Muscle layer of duodenum (tissue), 2 donors: ENCODE data around the gene LRBA.

Experiments
- H3K27ac ChIP-seq: one replicate; pipeline ENCODE4 v1.7.0; 2013; ENCODE audit warnings: mild to moderate bottlenecking, low read length
- H3K27me3 ChIP-seq: one replicate; pipeline ENCODE4 v1.7.0; 2013; ENCODE audit warnings: low read depth, mild to moderate bottlenecking, control low read depth, low read length
- H3K36me3 ChIP-seq, 2 donors: one replicate each; pipeline ENCODE4 v1.7.0; 2013; ENCODE audit warnings: low read length in 2 of 2, control low read depth in 1 of 2, mild to moderate bottlenecking in 1 of 2; ENCODE audit not compliant: insufficient read depth in 2 of 2, control insufficient read depth in 1 of 2
- H3K4me1 ChIP-seq, 2 donors: one replicate each; pipeline ENCODE4 v1.7.0; 2013; ENCODE audit warnings: low read length in 2 of 2, mild to moderate bottlenecking in 2 of 2, control low read depth in 1 of 2, moderate library complexity in 1 of 2; ENCODE audit not compliant: insufficient read depth in 2 of 2, control insufficient read depth in 1 of 2
- H3K4me3 ChIP-seq, 2 donors: one replicate each; pipeline ENCODE4 v1.7.0; 2013; ENCODE audit warnings: low read length in 2 of 2, low read depth in 1 of 2, mild to moderate bottlenecking in 1 of 2
- H3K9me3 ChIP-seq, 2 donors: one replicate each; pipeline ENCODE4 v1.7.0; 2013; ENCODE audit warnings: low read length in 2 of 2, control low read depth in 1 of 2, mild to moderate bottlenecking in 1 of 2; ENCODE audit not compliant: control insufficient read depth in 1 of 2
- donor health status: healthy.

The LRBA gene

GRCh38 chr4:150820409-150820808 lies 194.7 kb downstream of the LRBA start:
- Histone ChIP-seq H3K4me1 (no peaks in the 10 kb centered on the region), H3K9me3 (no peaks in the 10 kb centered on the region), H3K27me3 (no peaks in the 10 kb centered on the region), H3K4me3 (no peak overlapping the region), H3K27ac (no peak overlapping the region), H3K36me3 (peaks cover 0 to 5% of the 10 kb centered on the region in 2 donors)

- Histone ChIP-seq H3K4me1 (no peaks in the 10 kb centered on the region), H3K9me3 (no peaks in the 10 kb centered on the region), H3K36me3 (peaks cover 0 to 5% of the 10 kb centered on the region in 2 donors), H3K4me3 (no peak overlapping the region), H3K27ac (no peak overlapping the region), H3K27me3 (no peaks in the 10 kb centered on the region)
These were observed 196.4 kb downstream of the LRBA start for GRCh38 chr4:150818661-150819060.

GRCh38 chr4:150817804-150818528 lies 197.1 kb downstream of the LRBA start:
- Histone ChIP-seq H3K4me1 (no peaks in the 10 kb centered on the region), H3K4me3 (no peak overlapping the region), H3K9me3 (no peaks in the 10 kb centered on the region), H3K27me3 (no peaks in the 10 kb centered on the region), H3K36me3 (peaks cover 0 to 5% of the 10 kb centered on the region in 2 donors), H3K27ac (no peak overlapping the region)

- Histone ChIP-seq H3K9me3 (no peaks in the 10 kb centered on the region), H3K27ac (no peak overlapping the region), H3K27me3 (no peaks in the 10 kb centered on the region), H3K36me3 (peaks cover 0 to 5% of the 10 kb centered on the region in 2 donors), H3K4me1 (no peaks in the 10 kb centered on the region), H3K4me3 (no peak overlapping the region)
These were observed 198.1 kb downstream of the LRBA start for GRCh38 chr4:150817017-150817416.

- Histone ChIP-seq H3K4me1 (no peaks in the 10 kb centered on the region), H3K36me3 (peaks cover 0 to 5% of the 10 kb centered on the region in 2 donors), H3K27ac (no peak overlapping the region), H3K9me3 (no peaks in the 10 kb centered on the region), H3K27me3 (no peaks in the 10 kb centered on the region), H3K4me3 (no peak overlapping the region)
These were observed 198.6 kb downstream of the LRBA start for GRCh38 chr4:150816491-150816890.

- no peaks in the 10 kb centered on the region for H3K9me3 ChIP-seq
- H3K36me3 ChIP-seq: peaks cover 0 to 5% of the 10 kb centered on the region in 2 donors
- no peak overlapping the region for H3K27ac ChIP-seq
- H3K27me3 ChIP-seq: no peaks in the 10 kb centered on the region
- no peak overlapping the region for H3K4me3 ChIP-seq
- no peaks in the 10 kb centered on the region for H3K4me1 ChIP-seq
These were observed 200.2 kb downstream of the LRBA start for GRCh38 chr4:150814873-150815272.

- Histone ChIP-seq H3K27me3 (no peaks in the 10 kb centered on the region), H3K4me1 (no peaks in the 10 kb centered on the region), H3K36me3 (peaks cover 0 to 4% of the 10 kb centered on the region in 2 donors), H3K9me3 (no peaks in the 10 kb centered on the region), H3K4me3 (no peak overlapping the region), H3K27ac (no peak overlapping the region)
These were observed 209.7 kb downstream of the LRBA start for GRCh38 chr4:150805183-150806025.

GRCh38 chr4:150801833-150802232 lies 213.3 kb downstream of the LRBA start:
- no peak overlapping the region for H3K27ac ChIP-seq
- H3K9me3 ChIP-seq: no peaks in the 10 kb centered on the region
- no peaks in the 10 kb centered on the region for H3K27me3 ChIP-seq

GRCh38 chr4:150799207-150799606 lies 215.9 kb downstream of the LRBA start:
- H3K36me3 ChIP-seq: no peaks in the 10 kb centered on the region

More at GRCh38 chr4:150801833-150802232, 213.3 kb downstream of the LRBA start:
- no peak overlapping the region for H3K4me3 ChIP-seq
- H3K36me3 ChIP-seq: peaks cover 0 to 4% of the 10 kb centered on the region in 2 donors
- H3K4me1 ChIP-seq: no peaks in the 10 kb centered on the region

GRCh38 chr4:150794706-150795105 lies 220.4 kb downstream of the LRBA start:
- Histone ChIP-seq H3K36me3 (no peaks in the 10 kb centered on the region), H3K4me3 (no peak overlapping the region), H3K4me1 (no peaks in the 10 kb centered on the region), H3K27me3 (no peaks in the 10 kb centered on the region), H3K27ac (no peak overlapping the region), H3K9me3 (no peaks in the 10 kb centered on the region)

More at GRCh38 chr4:150799207-150799606, 215.9 kb downstream of the LRBA start:
- Histone ChIP-seq H3K27me3 (no peaks in the 10 kb centered on the region), H3K27ac (no peak overlapping the region), H3K4me1 (no peaks in the 10 kb centered on the region), H3K9me3 (no peaks in the 10 kb centered on the region), H3K4me3 (no peak overlapping the region)

- no peaks in the 10 kb centered on the region for H3K27me3 ChIP-seq
- H3K9me3 ChIP-seq: no peaks in the 10 kb centered on the region
- no peak overlapping the region for H3K27ac ChIP-seq
- H3K4me1 ChIP-seq: no peaks in the 10 kb centered on the region
- no peaks in the 10 kb centered on the region for H3K36me3 ChIP-seq
- H3K4me3 ChIP-seq: no peak overlapping the region
These were observed 225.2 kb downstream of the LRBA start for GRCh38 chr4:150789864-150790263.
